Stimulated activated CD8-positive, alpha-beta memory T cell treated with anti-CD3 and anti-CD28 coated beads, Interleukin-12 subunit alpha, Interleukin-12 subunit beta, amount 100 ng/mL, for 4 hours (primary cell): ENCODE measurements around the gene ZNF26.

ENCODE experiments used
- DNase-seq: peaks from one replicate; pipeline ENCODE4 v3.0.0-alpha.2; 2020; ENCODE audit warnings: low read depth

Gene ZNF26

DNA sequence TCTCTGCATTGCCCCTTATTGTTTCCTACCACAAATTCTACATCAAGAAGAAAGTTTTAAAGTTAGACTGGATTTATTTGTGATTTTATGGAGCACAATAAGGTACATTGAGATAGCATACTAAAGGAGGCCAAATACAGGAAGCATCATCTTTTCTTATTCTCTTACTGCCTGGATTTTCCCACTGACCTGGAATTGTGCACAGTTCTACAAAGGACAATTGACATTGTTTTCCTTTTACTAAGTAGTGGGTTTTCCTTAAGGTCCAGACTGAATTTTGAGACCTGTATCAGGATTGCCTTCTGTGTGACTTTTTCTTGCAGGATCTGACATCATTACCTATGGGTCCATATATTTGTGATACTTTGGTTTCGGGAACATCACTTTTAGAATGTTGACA, 75.8 kb downstream of the ZNF26 start:
- no peak for DNase-seq

DNA sequence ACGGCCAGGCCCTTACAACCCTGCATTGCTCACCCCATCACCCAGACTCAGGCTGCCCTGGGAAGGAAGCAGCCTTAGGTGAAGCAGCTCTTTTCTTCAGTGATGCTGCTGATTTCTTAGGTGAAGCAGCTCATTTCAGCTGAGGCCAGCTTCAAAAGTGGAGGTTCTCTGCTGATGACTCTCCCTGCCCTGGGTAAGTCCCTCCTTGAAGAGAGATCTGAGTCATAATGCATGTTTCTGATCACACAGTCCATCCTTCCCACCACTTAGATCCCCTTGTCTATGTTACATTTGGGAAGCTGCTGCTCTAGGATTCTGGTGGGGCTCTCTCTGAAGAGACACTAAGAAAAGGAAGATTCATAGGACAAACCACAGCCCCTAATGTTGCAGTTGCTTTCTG, 77.4 kb downstream of the ZNF26 start:
- no peak for DNase-seq

DNA sequence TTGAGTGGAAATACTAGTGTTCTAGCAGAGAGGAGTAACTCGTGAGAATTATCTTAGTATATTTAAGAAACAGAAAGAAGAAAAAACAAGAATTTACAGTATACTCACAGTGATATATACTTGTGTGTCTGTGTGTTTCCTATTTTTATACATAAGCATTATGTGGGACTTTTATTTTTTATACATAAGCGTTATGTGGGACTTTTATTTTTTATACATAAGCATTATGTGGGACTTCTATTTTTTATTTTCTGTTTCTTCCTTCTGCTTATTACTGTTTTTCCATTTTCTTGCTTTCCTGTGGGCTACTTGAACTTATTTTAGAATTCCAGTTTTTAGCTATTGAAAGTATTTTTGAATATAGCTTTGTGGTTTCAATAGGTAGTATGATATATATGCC, 87.7 kb downstream of the ZNF26 start:
- DNase-seq, result no peak
